Stimulated activated naive CD4-positive, alpha-beta T cell (primary cell): Measurements from ENCODE around the gene IL1RAPL2.
"Not testable (repeated sequence)": the region's sequence is repeated elsewhere in the genome, so short reads cannot be mapped to it uniquely, and the experiment has no call there.

Experiments
- DNase-seq, 6 experiments: peaks; one replicate each; lab custom pipeline; 2025; lab: John Stamatoyannopoulos, UW

The IL1RAPL2 gene

GRCh38 chrX:104670051-104670450 is 104.1 kb downstream of the IL1RAPL2 start:
- DNase-seq, result no peak

- DNase-seq, result not testable (repeated sequence)
Measured at GRCh38 chrX:104677517-104677916, 111.5 kb downstream of the IL1RAPL2 start.

GRCh38 chrX:104679175-104679574 is 113.2 kb downstream of the IL1RAPL2 start:
- no peak for DNase-seq

GRCh38 chrX:104681214-104681613 is 115.2 kb downstream of the IL1RAPL2 start:
- no peak for DNase-seq

- DNase-seq, result no peak
Measured at GRCh38 chrX:104684077-104684476, 118.1 kb downstream of the IL1RAPL2 start.

GRCh38 chrX:104695593-104695992 is 129.6 kb downstream of the IL1RAPL2 start:
- no peak for DNase-seq

- DNase-seq, result no peak
Measured at GRCh38 chrX:104696667-104697066, 130.7 kb downstream of the IL1RAPL2 start.

GRCh38 chrX:104697294-104697693 is 131.3 kb downstream of the IL1RAPL2 start:
- DNase-seq, result no peak

- no peak for DNase-seq
Measured at GRCh38 chrX:104707042-104707441, 141.0 kb downstream of the IL1RAPL2 start.

- no peak for DNase-seq
Measured at GRCh38 chrX:104707572-104707971, 141.6 kb downstream of the IL1RAPL2 start.

GRCh38 chrX:104712515-104712914 is 146.5 kb downstream of the IL1RAPL2 start:
- DNase-seq, result no peak

- no peak for DNase-seq
Measured at GRCh38 chrX:104721854-104722253, 155.9 kb downstream of the IL1RAPL2 start.

- no peak for DNase-seq
Measured at GRCh38 chrX:104728456-104728855, 162.5 kb downstream of the IL1RAPL2 start.

- no peak for DNase-seq
Measured at GRCh38 chrX:104742355-104742754, 176.4 kb downstream of the IL1RAPL2 start.

- DNase-seq, result no peak
Measured at GRCh38 chrX:104745152-104745551, 179.2 kb downstream of the IL1RAPL2 start.

- no peak for DNase-seq
Measured at GRCh38 chrX:104749951-104750610, 184.1 kb downstream of the IL1RAPL2 start.

- no peak for DNase-seq
Measured at GRCh38 chrX:104762641-104763040, 196.6 kb downstream of the IL1RAPL2 start.

- no peak for DNase-seq
Measured at GRCh38 chrX:104789784-104790183, 223.8 kb downstream of the IL1RAPL2 start.

- DNase-seq, result no peak
Measured at GRCh38 chrX:104795804-104796203, 229.8 kb downstream of the IL1RAPL2 start.

- DNase-seq, result no peak
Measured at GRCh38 chrX:104803219-104803618, 237.2 kb downstream of the IL1RAPL2 start.

GRCh38 chrX:104806346-104806745 is 240.3 kb downstream of the IL1RAPL2 start:
- DNase-seq, result no peak

GRCh38 chrX:104833401-104833800 is 267.4 kb downstream of the IL1RAPL2 start:
- DNase-seq, result no peak

GRCh38 chrX:104842646-104843045 is 276.6 kb downstream of the IL1RAPL2 start:
- DNase-seq, result no peak

- no peak for DNase-seq
Measured at GRCh38 chrX:104852241-104852640, 286.2 kb downstream of the IL1RAPL2 start.
